AG04449 (cell line): ENCODE measurements around the gene SCN5A.

Experiments
- CTCF ChIA-PET: fragments of 350-600 bp; formaldehyde crosslinking; extraction: SDS; loops from one replicate; lab custom pipeline; 2021; ENCODE audit warnings: antibody characterized with exemption; lab: Yijun Ruan, JAX
- POLR2A ChIA-PET: fragments of 400-600, 350-600 bp; formaldehyde crosslinking; extraction: SDS; loops from one replicate; lab custom pipeline; 2020; ENCODE audit warnings: antibody characterized with exemption, inconsistent platforms; lab: Yijun Ruan, JAX
- DNase-seq: peaks from one replicate; pipeline ENCODE4 v3.0.0-alpha.2; 2010; ENCODE audit warnings: low read depth, low spot score
- H3K4me3 ChIP-seq: 2 replicates; pipeline ENCODE4 v1.5.1; 2011; ENCODE audit warnings: low read depth, mild to moderate bottlenecking, control low read depth, low read length
- CTCF ChIP-seq: IDR thresholded peaks from one replicate; pipeline ENCODE4 v1.5.1; 2011; ENCODE audit warnings: mild to moderate bottlenecking, moderate library complexity, low read length, control low read depth, inconsistent platforms; ENCODE audit not compliant: insufficient read depth; ENCODE audit errors: missing control alignments

SCN5A gene

GRCh38 chr3:38543586-38543985, 105.9 kb downstream of the SCN5A start:
- CTCF ChIA-PET, result interaction anchor here (1.1 kb wide), 1 partner anchor 23 kb away, joined by 3 read pairs; no protein-coding TSS in a partner anchor
- no peak for DNase-seq

GRCh38 chr3:38542401-38543298, 106.8 kb downstream of the SCN5A start:
- ChIA-PET POLR2A (no interaction called here), CTCF (interaction anchor here (1.1 kb wide), 1 partner anchor 22 kb away, joined by 3 read pairs; no protein-coding TSS in a partner anchor)
- DNase-seq, result no peak
- TF ChIP-seq CTCF, result no peak
- no peak overlapping the region for H3K4me3 ChIP-seq

More at GRCh38 chr3:38543586-38543985, 105.9 kb downstream of the SCN5A start:
- no peak for TF ChIP-seq CTCF
- H3K4me3 ChIP-seq, result no peak overlapping the region
- POLR2A ChIA-PET, result no interaction called here

- no peak for DNase-seq
- no peak for TF ChIP-seq CTCF
- ChIA-PET POLR2A (no interaction called here), CTCF (no interaction called here)
- no peak overlapping the region for H3K4me3 ChIP-seq
Observed at GRCh38 chr3:38541806-38542205, 107.7 kb downstream of the SCN5A start.

- ChIA-PET CTCF (interaction anchor here (1.0 to 2.8 kb wide), 3 partner anchors 10 to 17 kb away, joined by 3 to 11 read pairs (median 3); no protein-coding TSS in a partner anchor), POLR2A (no interaction called here)
- TF ChIP-seq CTCF, result no peak
- H3K4me3 ChIP-seq, result no peak overlapping the region
- no peak for DNase-seq
Observed at GRCh38 chr3:38538773-38539353, 110.6 kb downstream of the SCN5A start.

- no peak for DNase-seq
- POLR2A ChIA-PET, result no interaction called here
- H3K4me3 ChIP-seq, result no peak overlapping the region
- no peak for TF ChIP-seq CTCF
- CTCF ChIA-PET, result interaction anchor here (1.2 to 1.8 kb wide), 2 partner anchors 16 to 40 kb away, joined by 4 to 7 read pairs; no protein-coding TSS in a partner anchor
Observed at GRCh38 chr3:38536671-38537070, 112.8 kb downstream of the SCN5A start.

GRCh38 chr3:38534604-38535003, 114.9 kb downstream of the SCN5A start:
- CTCF ChIA-PET, result interaction anchor here (1.3 kb wide), 1 partner anchor 13 kb away, joined by 19 read pairs; no protein-coding TSS in a partner anchor
- TF ChIP-seq CTCF, result no peak
- H3K4me3 ChIP-seq, result no peak overlapping the region
- POLR2A ChIA-PET, result no interaction called here
- DNase-seq, result no peak
